Measurements from ENCODE around the gene AURKAIP1. TPM values are rescaled to one million over a fixed set of nuclear protein-coding genes. Genes with fewer than 3 reads are reported as not detected.
"Not testable (repeated sequence)": the region's sequence is repeated elsewhere in the genome, so short reads cannot be mapped to it uniquely, and the experiment has no call there.

The AURKAIP1 gene
- total RNA-seq, 1 donor from 2014 or later: 130 TPM

DNA sequence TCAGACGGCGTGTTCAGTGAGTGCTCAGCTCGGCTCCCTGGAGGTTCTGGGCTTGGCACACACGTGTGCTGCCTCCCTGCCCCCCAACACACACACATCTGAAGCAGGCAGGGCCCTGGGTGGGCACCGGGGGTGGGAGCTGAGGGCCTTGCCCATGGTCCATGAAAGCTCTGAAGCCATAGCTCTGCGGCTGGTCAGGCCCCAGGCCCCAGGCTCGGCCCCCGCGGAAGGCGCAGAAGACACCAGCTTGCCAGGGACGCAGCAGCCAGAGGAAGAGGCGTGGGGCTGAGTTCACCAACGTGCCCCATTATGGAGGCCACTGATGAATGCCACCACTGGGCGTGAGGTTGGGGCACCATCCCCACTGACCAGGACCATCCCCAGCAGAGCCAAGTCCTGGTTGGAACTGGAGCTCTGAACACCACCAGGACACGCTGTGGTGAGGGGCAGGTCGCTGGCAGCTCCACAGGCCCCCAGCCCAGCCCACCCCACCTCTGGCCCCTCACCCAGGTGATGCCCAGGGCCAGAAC lies 4.2 kb downstream of the AURKAIP1 start:
- H3K27me3 Mint-ChIP-seq (ENCODE audit: unreplicated experiment): no peaks in the 10 kb centered on the region
- H3K36me3 Mint-ChIP-seq (ENCODE audit: unreplicated experiment): no peaks in the 10 kb centered on the region
- no peaks in the 10 kb centered on the region for H3K4me1 Mint-ChIP-seq (ENCODE audit: low read depth, unreplicated experiment)
- TF ChIP-seq, protein P1, sequence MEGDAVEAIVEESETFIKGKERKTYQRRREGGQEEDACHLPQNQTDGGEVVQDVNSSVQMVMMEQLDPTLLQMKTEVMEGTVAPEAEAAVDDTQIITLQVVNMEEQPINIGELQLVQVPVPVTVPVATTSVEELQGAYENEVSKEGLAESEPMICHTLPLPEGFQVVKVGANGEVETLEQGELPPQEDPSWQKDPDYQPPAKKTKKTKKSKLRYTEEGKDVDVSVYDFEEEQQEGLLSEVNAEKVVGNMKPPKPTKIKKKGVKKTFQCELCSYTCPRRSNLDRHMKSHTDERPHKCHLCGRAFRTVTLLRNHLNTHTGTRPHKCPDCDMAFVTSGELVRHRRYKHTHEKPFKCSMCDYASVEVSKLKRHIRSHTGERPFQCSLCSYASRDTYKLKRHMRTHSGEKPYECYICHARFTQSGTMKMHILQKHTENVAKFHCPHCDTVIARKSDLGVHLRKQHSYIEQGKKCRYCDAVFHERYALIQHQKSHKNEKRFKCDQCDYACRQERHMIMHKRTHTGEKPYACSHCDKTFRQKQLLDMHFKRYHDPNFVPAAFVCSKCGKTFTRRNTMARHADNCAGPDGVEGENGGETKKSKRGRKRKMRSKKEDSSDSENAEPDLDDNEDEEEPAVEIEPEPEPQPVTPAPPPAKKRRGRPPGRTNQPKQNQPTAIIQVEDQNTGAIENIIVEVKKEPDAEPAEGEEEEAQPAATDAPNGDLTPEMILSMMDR (IDR thresholded peaks at IDR 0.05; ENCODE audit: partially characterized antibody, unreplicated experiment): no peak
- H3K27ac Mint-ChIP-seq (ENCODE audit: unreplicated experiment): no peak overlapping the region
- no peak overlapping the region for H3K4me3 Mint-ChIP-seq (ENCODE audit: unreplicated experiment)
- peaks cover 2% of the 10 kb centered on the region for H3K9me3 Mint-ChIP-seq (ENCODE audit: unreplicated experiment)
- no peak for DNase-seq

- H3K9me3 Mint-ChIP-seq (ENCODE audit: unreplicated experiment): not testable (repeated sequence)
Observed at GRCh38 chr1:1370094-1370493, 4.9 kb downstream of the AURKAIP1 start.

DNA sequence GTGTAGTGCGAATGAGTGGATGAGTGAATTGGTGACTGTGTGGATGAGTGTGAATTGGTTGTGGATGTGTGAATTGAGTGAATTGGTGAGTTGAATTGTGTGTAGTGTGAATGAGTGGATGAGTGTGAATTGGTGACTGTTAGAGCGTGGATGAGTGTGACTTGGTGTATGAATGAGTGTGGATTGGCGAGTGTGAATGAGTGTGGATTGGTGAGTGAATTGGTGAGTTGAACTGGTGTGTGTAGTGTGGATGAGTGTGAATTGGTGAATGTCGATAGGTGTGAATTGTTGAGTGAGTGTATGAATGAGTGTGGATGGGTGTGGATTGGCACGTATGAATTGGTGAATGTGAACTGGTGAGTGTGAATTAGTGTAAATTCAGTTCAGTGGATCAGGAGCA lies 7.7 kb downstream of the AURKAIP1 start:
- no peak overlapping the region for H3K27ac Mint-ChIP-seq (ENCODE audit: unreplicated experiment)
- H3K27me3 Mint-ChIP-seq (ENCODE audit: unreplicated experiment): no peaks in the 10 kb centered on the region
- TF ChIP-seq, protein P1 (IDR thresholded peaks at IDR 0.05; ENCODE audit: partially characterized antibody, unreplicated experiment): no peak
- H3K4me1 Mint-ChIP-seq (ENCODE audit: low read depth, unreplicated experiment): peaks cover under 1% of the 10 kb centered on the region
- no peak for DNase-seq
- peaks cover 2% of the 10 kb centered on the region for H3K9me3 Mint-ChIP-seq (ENCODE audit: unreplicated experiment)
- H3K4me3 Mint-ChIP-seq (ENCODE audit: unreplicated experiment): no peak overlapping the region
- H3K36me3 Mint-ChIP-seq (ENCODE audit: unreplicated experiment): no peaks in the 10 kb centered on the region

More at GRCh38 chr1:1370094-1370493, 4.9 kb downstream of the AURKAIP1 start:
- not testable (repeated sequence) for H3K4me3 Mint-ChIP-seq (ENCODE audit: unreplicated experiment); H3K27ac Mint-ChIP-seq (ENCODE audit: unreplicated experiment); H3K27me3 Mint-ChIP-seq (ENCODE audit: unreplicated experiment); DNase-seq; H3K36me3 Mint-ChIP-seq (ENCODE audit: unreplicated experiment); H3K4me1 Mint-ChIP-seq (ENCODE audit: low read depth, unreplicated experiment)

GRCh38 chr1:1366699-1367066 lies 8.3 kb downstream of the AURKAIP1 start:
- Mint-ChIP-seq H3K36me3 (ENCODE audit: unreplicated experiment) (no peaks in the 10 kb centered on the region), H3K27ac (ENCODE audit: unreplicated experiment) (no peak overlapping the region), H3K4me1 (ENCODE audit: low read depth, unreplicated experiment) (peaks cover 4% of the 10 kb centered on the region), H3K4me3 (ENCODE audit: unreplicated experiment) (no peak overlapping the region), H3K9me3 (ENCODE audit: unreplicated experiment) (peaks cover 2% of the 10 kb centered on the region), H3K27me3 (ENCODE audit: unreplicated experiment) (no peaks in the 10 kb centered on the region)
- DNase-seq: no peak
- TF ChIP-seq, protein P1 (IDR thresholded peaks at IDR 0.05; ENCODE audit: partially characterized antibody, unreplicated experiment): no peak

GRCh38 chr1:1365875-1366698 lies 8.9 kb downstream of the AURKAIP1 start:
- Mint-ChIP-seq H3K4me1 (ENCODE audit: low read depth, unreplicated experiment) (peaks cover 4% of the 10 kb centered on the region), H3K27me3 (ENCODE audit: unreplicated experiment) (no peaks in the 10 kb centered on the region)
- TF ChIP-seq, protein P1 (IDR thresholded peaks at IDR 0.05; ENCODE audit: partially characterized antibody, unreplicated experiment): no peak

More at GRCh38 chr1:1365875-1366698, 8.9 kb downstream of the AURKAIP1 start:
- Mint-ChIP-seq H3K4me3 (ENCODE audit: unreplicated experiment) (no peak overlapping the region), H3K9me3 (ENCODE audit: unreplicated experiment) (peaks cover 2% of the 10 kb centered on the region), H3K27ac (ENCODE audit: unreplicated experiment) (no peak overlapping the region), H3K36me3 (ENCODE audit: unreplicated experiment) (no peaks in the 10 kb centered on the region)
- DNase-seq: no peak

Data from glutamatergic neuron (in vitro differentiated cells).